Smooth muscle cell (in vitro differentiated cells): ENCODE measurements around the gene ARIH1. TPM values are rescaled to one million over a fixed set of nuclear protein-coding genes. Genes with fewer than 3 reads are reported as not detected.
"Not testable (repeated sequence)": the region's sequence is repeated elsewhere in the genome, so short reads cannot be mapped to it uniquely, and the experiment has no call there.

Experiments
- DNase-seq: peaks from one replicate; lab custom pipeline; 2025; ENCODE audit not compliant: unreplicated experiment; lab: John Stamatoyannopoulos, UW
- H2AFZ ChIP-seq: fragments of 200-600 bp; sonication (generic); 2 replicates; pipeline ENCODE4 v1.6.0; 2016; ENCODE audit warnings: antibody characterized with exemption, low read depth, mild to moderate bottlenecking
- H3F3A ChIP-seq: fragments of 200-600 bp; sonication (generic); 2 replicates; pipeline ENCODE4 v1.6.0; 2017; ENCODE audit warnings: antibody characterized with exemption, low read depth
- H3K27ac ChIP-seq: fragments of 200-600 bp; sonication (generic); 2 replicates; pipeline ENCODE4 v1.5.1; 2016; ENCODE audit warnings: low read depth, mild to moderate bottlenecking
- H3K27me3 ChIP-seq: fragments of 200-600 bp; sonication (generic); 2 replicates; pipeline ENCODE4 v1.6.1; 2016; ENCODE audit warnings: low read depth, mild to moderate bottlenecking
- H3K36me3 ChIP-seq: fragments of 200-600 bp; sonication (generic); 2 replicates; pipeline ENCODE4 v1.5.1; 2016; ENCODE audit warnings: low read depth
- H3K4me1 ChIP-seq: fragments of 200-600 bp; sonication (generic); 2 replicates; pipeline ENCODE4 v1.5.1; 2016; ENCODE audit warnings: low read depth
- H3K4me2 ChIP-seq: fragments of 200-600 bp; sonication (generic); 2 replicates; pipeline ENCODE4 v1.6.0; 2016; ENCODE audit warnings: mild to moderate bottlenecking
- H3K4me3 ChIP-seq: fragments of 200-600 bp; sonication (generic); 2 replicates; pipeline ENCODE4 v1.5.1; 2016; ENCODE audit warnings: mild to moderate bottlenecking
- H3K79me2 ChIP-seq: fragments of 200-600 bp; sonication (generic); 2 replicates; pipeline ENCODE4 v1.6.0; 2016; ENCODE audit warnings: low read depth, mild to moderate bottlenecking
- H3K9ac ChIP-seq: fragments of 200-600 bp; sonication (generic); 2 replicates; pipeline ENCODE4 v1.6.0; 2016; ENCODE audit warnings: low read depth
- H3K9me3 ChIP-seq: fragments of 200-600 bp; sonication (generic); replicated peaks from 2 replicates; pipeline ENCODE4 v1.5.1; 2016; ENCODE audit warnings: low read depth
- H4K20me1 ChIP-seq: fragments of 200-600 bp; sonication (generic); 2 replicates; pipeline ENCODE4 v1.6.0; 2016; ENCODE audit warnings: low read depth
- CTCF ChIP-seq: fragments of 200-600 bp; sonication (generic); IDR thresholded peaks from 2 replicates; pipeline ENCODE4 v1.5.1; 2017; ENCODE audit warnings: borderline replicate concordance, mild to moderate bottlenecking, antibody characterized with exemption; ENCODE audit not compliant: insufficient read depth, poor library complexity, severe bottlenecking
- WGBS: methylation state at CpG from one replicate; pipeline ENCODE4 v1.1.7; 2016; ENCODE audit warnings: low lambda C conversion rate; 5-methylcytosine and 5-hydroxymethylcytosine counted together
- polyA plus RNA-seq: library from polyadenylated mRNA; unstranded; fragments of >200 nt; fragmentation: Nextera tagmentation; extraction: Ambion mirVana; gene quantifications from 2 replicates; pipeline ENCODE4 v1.2.1, GENCODE V29; 2016
- total RNA-seq: library from RNA; depleted of rRNA; stranded (reverse); fragments of >200 nt; gene quantifications from 2 replicates; pipeline ENCODE4 v1.2.3, GENCODE V29; 2014

Gene ARIH1
- 54.3 and 70.5 TPM in 2 replicates for total RNA-seq
- 78.1 and 96.3 TPM in 2 replicates for polyA plus RNA-seq

- WGBS = 2% methylated on average over 51 of the region's 63 CpGs
- H3K9me3 ChIP-seq = no peaks in the 10 kb centered on the region
- H3K27me3 ChIP-seq = no peaks in the 10 kb centered on the region
- H3K4me2 ChIP-seq = peak within 1 kb of the TSS; percentile 95
- peak within 1 kb of the TSS; percentile 26 for H2AFZ ChIP-seq
- peaks cover 41% of the 10 kb centered on the region for H4K20me1 ChIP-seq
- no peaks in the 10 kb centered on the region for H3K36me3 ChIP-seq
- peak within 1 kb of the TSS; percentile 97 for H3K27ac ChIP-seq
- no peak for TF ChIP-seq CTCF
- H3K79me2 ChIP-seq = peaks cover 44% of the 10 kb centered on the region
- peak within 1 kb of the TSS; percentile 98 for H3K9ac ChIP-seq
- peaks cover 12% of the 10 kb centered on the region for H3F3A ChIP-seq
- DNase-seq = peak; percentile 97
- peak within 1 kb of the TSS; percentile 98 for H3K4me3 ChIP-seq
- peaks cover 26% of the 10 kb centered on the region for H3K4me1 ChIP-seq
These were observed at the start of gene ARIH1 for GRCh38 chr15:72473614-72474465. Gene ARIH1, plus strand, starts transcription at chr15:72474330. Its CDS starts 310 bp downstream, at chr15:72474640.

GRCh38 chr15:72426753-72427152 lies 47.4 kb upstream of the ARIH1 start:
- Histone ChIP-seq H2AFZ (no peak overlapping the region), H3K79me2 (no peaks in the 10 kb centered on the region), H3K9me3 (peaks cover 3% of the 10 kb centered on the region), H3F3A (no peaks in the 10 kb centered on the region), H3K4me3 (no peak overlapping the region), H4K20me1 (no peaks in the 10 kb centered on the region), H3K4me2 (no peak overlapping the region), H3K9ac (no peak overlapping the region), H3K27me3 (no peaks in the 10 kb centered on the region), H3K27ac (no peak overlapping the region), H3K36me3 (no peaks in the 10 kb centered on the region), H3K4me1 (no peaks in the 10 kb centered on the region)
- no peak for TF ChIP-seq CTCF
- no peak for DNase-seq

GRCh38 chr15:72437650-72438316 lies 36.3 kb upstream of the ARIH1 start:
- no peaks in the 10 kb centered on the region for H3K4me1 ChIP-seq
- H3K27ac ChIP-seq = no peak overlapping the region
- no peaks in the 10 kb centered on the region for H4K20me1 ChIP-seq
- DNase-seq = no peak
- H3K4me2 ChIP-seq = no peak overlapping the region
- peaks cover 3% of the 10 kb centered on the region for H3K9me3 ChIP-seq
- peaks cover 15% of the 10 kb centered on the region for H3K27me3 ChIP-seq
- H3F3A ChIP-seq = no peaks in the 10 kb centered on the region
- H3K36me3 ChIP-seq = no peaks in the 10 kb centered on the region
- 66% methylated on average over 1 of the region's 1 CpG for WGBS
- H3K9ac ChIP-seq = no peak overlapping the region
- no peak overlapping the region for H3K4me3 ChIP-seq
- TF ChIP-seq CTCF = no peak
- no peaks in the 10 kb centered on the region for H3K79me2 ChIP-seq
- no peak overlapping the region for H2AFZ ChIP-seq

GRCh38 chr15:72442848-72443247 lies 31.3 kb upstream of the ARIH1 start:
- H3K79me2 ChIP-seq, H3F3A ChIP-seq, DNase-seq, H2AFZ ChIP-seq, H3K36me3 ChIP-seq, H3K4me2 ChIP-seq, H3K9ac ChIP-seq, H3K4me1 ChIP-seq, H4K20me1 ChIP-seq, H3K4me3 ChIP-seq, H3K9me3 ChIP-seq, H3K27me3 ChIP-seq, H3K27ac ChIP-seq: not testable (repeated sequence)
- WGBS = 86% methylated on average over 4 of the region's 5 CpGs
